Epithelial cell of esophagus (primary cell): ENCODE results near the gene MAGEA11.

Experiments
- DNase-seq: peaks from one replicate; pipeline ENCODE4 v3.0.0; 2010; ENCODE audit warnings: low read depth
- H3K4me3 ChIP-seq: 2 replicates; pipeline ENCODE4 v1.5.1; 2011; ENCODE audit warnings: mild to moderate bottlenecking, low read length, control low read depth
- CTCF ChIP-seq: IDR thresholded peaks from 2 replicates; pipeline ENCODE4 v1.5.1; 2011; ENCODE audit warnings: low read depth, mild to moderate bottlenecking, low read length, control low read depth, inconsistent platforms; ENCODE audit not compliant: insufficient read depth; ENCODE audit errors: missing control alignments

Gene MAGEA11

GRCh38 chrX:149707147-149707901 is 4.5 kb upstream of the MAGEA11 start:
- no peak overlapping the region for H3K4me3 ChIP-seq
- TF ChIP-seq CTCF = no peak
- no peak for DNase-seq

- H3K4me3 ChIP-seq = no peak overlapping the region
- TF ChIP-seq CTCF = no peak
- no peak for DNase-seq
Observed at GRCh38 chrX:149712831-149713230, 971 bp downstream of the MAGEA11 start.

GRCh38 chrX:149713279-149714050 is 1.6 kb downstream of the MAGEA11 start:
- DNase-seq = no peak
- TF ChIP-seq CTCF = no peak
- no peak overlapping the region for H3K4me3 ChIP-seq

GRCh38 chrX:149715468-149715867 is 3.6 kb downstream of the MAGEA11 start:
- no peak overlapping the region for H3K4me3 ChIP-seq
- no peak for DNase-seq
- no peak for TF ChIP-seq CTCF

- no peak overlapping the region for H3K4me3 ChIP-seq
- no peak for DNase-seq
- TF ChIP-seq CTCF = no peak
Observed at GRCh38 chrX:149716632-149717031, 4.8 kb downstream of the MAGEA11 start.

- no peak overlapping the region for H3K4me3 ChIP-seq
- DNase-seq = no peak
- TF ChIP-seq CTCF = no peak
Observed at GRCh38 chrX:149717803-149718202, 5.9 kb downstream of the MAGEA11 start.
